OCI-LY7 (cell line): Measurements from ENCODE around the gene CDKAL1. TPM values are rescaled to one million over a fixed set of nuclear protein-coding genes. Genes with fewer than 3 reads are reported as not detected.

Experiments used
- BruUV-seq: library from RNA; stranded (reverse); fragments of 400-500 nt; replicated peaks from 2 replicates; lab custom pipeline; 2021; lab: Mats Ljungman, UMichigan
- CTCF ChIA-PET: fragments of 300-600 bp; sonication (Branson Sonifier 250); formaldehyde crosslinking; loops from one replicate; lab custom pipeline; 2022; ENCODE audit warnings: antibody characterized with exemption; ENCODE audit not compliant: unreplicated experiment; lab: Charles Lee
- POLR2A ChIA-PET: fragments of 300-600 bp; sonication (Branson Sonifier 250); formaldehyde crosslinking; loops from one replicate; lab custom pipeline; 2022; ENCODE audit warnings: antibody characterized with exemption; lab: Charles Lee
- DNase-seq: peaks from one replicate; pipeline ENCODE4 v3.0.0-alpha.2; 2015; ENCODE audit warnings: low spot score
- H2AFZ ChIP-seq: fragments of 200-600 bp; sonication (generic), shearing (Covaris generic); 2 replicates; pipeline ENCODE4 v1.6.1; 2014; ENCODE audit warnings: mild to moderate bottlenecking, antibody characterized with exemption, low read length, moderate library complexity
- H3K27ac ChIP-seq: fragments of 200-600 bp; sonication (generic); 2 replicates; pipeline ENCODE4 v1.5.1; 2014; ENCODE audit warnings: mixed run types, low read depth, mild to moderate bottlenecking, moderate library complexity, low read length, inconsistent platforms; ENCODE audit not compliant: poor library complexity, severe bottlenecking
- H3K36me3 ChIP-seq: fragments of 200-600 bp; sonication (generic); 2 replicates; pipeline ENCODE4 v1.6.1; 2014; ENCODE audit warnings: mild to moderate bottlenecking, antibody characterized with exemption, low read length, moderate library complexity, mixed read lengths; ENCODE audit not compliant: insufficient read depth
- H3K4me1 ChIP-seq: fragments of 200-600 bp; sonication (generic); 2 replicates; pipeline ENCODE4 v1.5.1; 2014; ENCODE audit warnings: mild to moderate bottlenecking, low read length; ENCODE audit not compliant: insufficient read depth, poor library complexity, severe bottlenecking
- H3K4me2 ChIP-seq: fragments of 200-600 bp; sonication (generic); 2 replicates; pipeline ENCODE4 v1.6.1; 2014; ENCODE audit warnings: mild to moderate bottlenecking, low read length
- H3K4me3 ChIP-seq: fragments of 200-600 bp; sonication (generic); 2 replicates; pipeline ENCODE4 v1.5.1; 2014; ENCODE audit warnings: mild to moderate bottlenecking, low read depth, low read length; ENCODE audit not compliant: poor library complexity, severe bottlenecking
- H3K79me2 ChIP-seq: fragments of 200-600 bp; sonication (generic); 2 replicates; pipeline ENCODE4 v1.6.1; 2016; ENCODE audit warnings: low read depth, mild to moderate bottlenecking, low read length, moderate library complexity, mixed read lengths; ENCODE audit not compliant: insufficient read depth
- H3K9me2 ChIP-seq: fragments of 200-600 bp; sonication (generic); 2 replicates; pipeline ENCODE4 v1.6.1; 2016; ENCODE audit warnings: mild to moderate bottlenecking, low read length, mixed read lengths; ENCODE audit not compliant: insufficient read depth
- H3K9me3 ChIP-seq: fragments of 200-600 bp; sonication (generic); 2 replicates; pipeline ENCODE4 v1.6.1; 2014; ENCODE audit warnings: mild to moderate bottlenecking, mixed run types, low read length, mixed read lengths
- H4K20me1 ChIP-seq: fragments of 200-600 bp; sonication (generic); 2 replicates; pipeline ENCODE4 v1.6.1; 2014; ENCODE audit warnings: mild to moderate bottlenecking, antibody characterized with exemption, low read length, moderate library complexity, mixed read lengths; ENCODE audit not compliant: insufficient read depth
- EZH2phosphoT487 ChIP-seq: fragments of 200-600 bp; sonication (generic); IDR thresholded peaks from 2 replicates; pipeline ENCODE4 v1.6.1; 2018; ENCODE audit warnings: low read depth, borderline replicate concordance, mild to moderate bottlenecking, mixed run types, antibody characterized with exemption, low read length, moderate library complexity, mixed read lengths
- intact Hi-C: fragments of 100-400 bp; cut with micrococcal nuclease; formaldehyde crosslinking; loops from one replicate; pipeline ENCODE4 v1.10.0; 2022; ENCODE audit not compliant: unreplicated experiment
- total RNA-seq, 2 experiments: library from RNA; depleted of rRNA in 1 of 2; stranded (reverse); fragments of >200 nt in 1 of 2; shearing (Covaris generic) in 1 of 2; gene quantifications; 2 replicates each; pipeline ENCODE4 v1.2.3, GENCODE V29; 2014 to 2022
- TF ChIP-seq, protein P1 (sequence below): fragments of 200-600 bp; sonication (generic); conservative IDR thresholded peaks from 2 replicates; pipeline ENCODE4 v1.5.1; 2014; ENCODE audit warnings: mild to moderate bottlenecking, antibody characterized with exemption, low read length, moderate library complexity, mixed read lengths

CDKAL1 gene
- total RNA-seq, 2 experiments from 2014 or later: 19.9 to 21.1 TPM

DNA sequence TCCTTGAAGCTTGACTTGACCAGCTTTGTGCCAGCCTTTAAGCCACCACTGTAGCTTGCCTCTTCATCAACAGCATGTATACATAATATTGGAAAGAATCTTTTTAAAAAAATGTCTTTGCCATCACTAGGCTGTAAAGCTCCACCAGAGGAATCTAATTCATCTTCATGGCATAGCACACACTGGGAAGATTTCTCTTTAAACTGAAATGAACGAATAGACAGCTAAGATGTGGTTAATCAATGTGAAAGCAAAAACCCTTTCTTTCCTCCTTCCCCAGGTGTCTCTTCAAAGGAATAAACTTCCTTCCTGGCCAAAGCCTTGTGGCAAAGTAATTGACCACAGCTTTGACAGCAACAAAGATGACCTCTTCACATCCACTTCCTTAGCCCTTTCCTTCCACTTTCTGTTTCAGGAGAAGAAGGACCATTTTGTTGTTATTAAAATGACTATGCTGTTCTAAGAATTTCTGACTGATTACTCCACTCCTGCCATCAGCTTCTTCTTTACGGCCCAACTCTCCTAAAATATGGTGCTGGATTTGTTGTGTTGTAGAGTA, 630.6 kb downstream of the CDKAL1 start:
- no peaks in the 10 kb centered on the region for H3K36me3 ChIP-seq
- no peak overlapping the region for H3K4me3 ChIP-seq
- H3K9me3 ChIP-seq: no peaks in the 10 kb centered on the region
- DNase-seq: no peak
- no peaks in the 10 kb centered on the region for H3K4me1 ChIP-seq
- TF ChIP-seq, protein P1, sequence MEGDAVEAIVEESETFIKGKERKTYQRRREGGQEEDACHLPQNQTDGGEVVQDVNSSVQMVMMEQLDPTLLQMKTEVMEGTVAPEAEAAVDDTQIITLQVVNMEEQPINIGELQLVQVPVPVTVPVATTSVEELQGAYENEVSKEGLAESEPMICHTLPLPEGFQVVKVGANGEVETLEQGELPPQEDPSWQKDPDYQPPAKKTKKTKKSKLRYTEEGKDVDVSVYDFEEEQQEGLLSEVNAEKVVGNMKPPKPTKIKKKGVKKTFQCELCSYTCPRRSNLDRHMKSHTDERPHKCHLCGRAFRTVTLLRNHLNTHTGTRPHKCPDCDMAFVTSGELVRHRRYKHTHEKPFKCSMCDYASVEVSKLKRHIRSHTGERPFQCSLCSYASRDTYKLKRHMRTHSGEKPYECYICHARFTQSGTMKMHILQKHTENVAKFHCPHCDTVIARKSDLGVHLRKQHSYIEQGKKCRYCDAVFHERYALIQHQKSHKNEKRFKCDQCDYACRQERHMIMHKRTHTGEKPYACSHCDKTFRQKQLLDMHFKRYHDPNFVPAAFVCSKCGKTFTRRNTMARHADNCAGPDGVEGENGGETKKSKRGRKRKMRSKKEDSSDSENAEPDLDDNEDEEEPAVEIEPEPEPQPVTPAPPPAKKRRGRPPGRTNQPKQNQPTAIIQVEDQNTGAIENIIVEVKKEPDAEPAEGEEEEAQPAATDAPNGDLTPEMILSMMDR: no peak
- no peak for TF ChIP-seq EZH2phosphoT487
- H3K9me2 ChIP-seq: peaks cover 4% of the 10 kb centered on the region; the same call in 1 of the 2 replicates
- no peak overlapping the region for H3K4me2 ChIP-seq
- POLR2A ChIA-PET: interaction anchor here (1.2 kb wide), 1 partner anchor 17 kb away, joined by 3 read pairs; no protein-coding TSS in a partner anchor
- no peak overlapping the region for H3K27ac ChIP-seq
- BruUV-seq: no TSS peak
- intact Hi-C loops: no loop called here
- H3K79me2 ChIP-seq: no peaks in the 10 kb centered on the region
- H2AFZ ChIP-seq: no peak overlapping the region
- CTCF ChIA-PET: no interaction called here
- H4K20me1 ChIP-seq: no peaks in the 10 kb centered on the region

DNA sequence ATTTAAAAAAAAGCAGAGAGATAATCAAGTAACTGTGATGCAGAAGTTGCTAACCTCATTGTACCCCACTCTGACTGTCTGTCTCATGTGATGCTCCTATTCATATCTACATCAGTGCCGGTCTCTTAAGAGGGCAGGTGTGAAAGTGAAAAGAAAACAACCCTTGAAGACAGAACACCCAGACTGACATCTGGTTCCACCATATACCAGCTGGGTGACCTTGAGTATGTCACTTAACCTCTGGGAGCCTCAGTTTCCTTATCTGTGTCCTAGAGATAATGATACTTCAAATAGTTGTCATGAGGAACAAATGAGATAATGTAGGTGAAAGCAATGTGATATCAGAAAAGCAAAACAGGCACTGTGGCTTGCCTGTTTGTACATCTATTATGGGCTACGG, 632.5 kb downstream of the CDKAL1 start:
- Histone ChIP-seq H2AFZ (no peak overlapping the region), H3K4me3 (no peak overlapping the region), H4K20me1 (no peaks in the 10 kb centered on the region), H3K9me3 (no peaks in the 10 kb centered on the region), H3K4me1 (no peaks in the 10 kb centered on the region), H3K36me3 (no peaks in the 10 kb centered on the region), H3K4me2 (no peak overlapping the region), H3K9me2 (peaks cover 4% of the 10 kb centered on the region; the same call in 1 of the 2 replicates), H3K27ac (no peak overlapping the region), H3K79me2 (no peaks in the 10 kb centered on the region)
- intact Hi-C loops: no loop called here
- no peak for DNase-seq
- no TSS peak for BruUV-seq
- POLR2A ChIA-PET: no interaction called here
- TF ChIP-seq EZH2phosphoT487: no peak
- TF ChIP-seq, protein P1: no peak
- CTCF ChIA-PET: no interaction called here

DNA sequence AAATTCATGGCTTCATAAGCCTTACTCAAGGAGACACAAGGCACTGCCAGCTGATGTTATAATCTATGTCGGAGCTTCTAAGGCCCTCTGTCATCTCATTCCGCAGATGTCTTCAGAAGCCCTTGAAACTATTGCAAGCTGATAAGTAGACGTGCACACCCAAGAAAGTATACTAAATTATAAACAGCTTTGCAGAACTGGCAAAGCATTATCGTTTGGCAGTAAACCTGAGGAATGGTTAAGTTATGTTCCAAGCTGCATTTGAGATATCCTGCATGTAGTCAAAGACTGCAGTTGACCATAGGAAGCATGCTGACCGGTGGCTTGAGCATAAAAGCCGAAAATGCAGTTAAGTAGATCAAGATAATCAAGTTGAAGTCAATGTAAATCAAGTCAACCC, 633.5 kb downstream of the CDKAL1 start:
- no peak for DNase-seq
- POLR2A ChIA-PET: interaction anchor here (1.1 to 1.2 kb wide), 2 partner anchors 13 to 18 kb away, joined by 4 read pairs; no protein-coding TSS in a partner anchor
- intact Hi-C loops: no loop called here

More for the DNA sequence above, 633.5 kb downstream of the CDKAL1 start:
- Histone ChIP-seq H3K4me3 (no peak overlapping the region), H3K36me3 (no peaks in the 10 kb centered on the region), H3K4me2 (no peak overlapping the region), H3K4me1 (no peaks in the 10 kb centered on the region), H3K9me2 (peaks cover 4% of the 10 kb centered on the region; the same call in 1 of the 2 replicates), H3K9me3 (no peaks in the 10 kb centered on the region), H2AFZ (no peak overlapping the region), H3K79me2 (no peaks in the 10 kb centered on the region), H4K20me1 (no peaks in the 10 kb centered on the region), H3K27ac (no peak overlapping the region)
- TF ChIP-seq EZH2phosphoT487: no peak
- TF ChIP-seq, protein P1: no peak
- CTCF ChIA-PET: no interaction called here
- BruUV-seq: no TSS peak
